HCT116 (cell line): ENCODE data around the gene TDO2. TPM values are rescaled to one million over a fixed set of nuclear protein-coding genes. Genes with fewer than 3 reads are reported as not detected.

ENCODE experiments used
- ATAC-seq: fragments of 200-7000 bp; cut with Tn5 transposase; 2 replicates; pipeline ENCODE4 v1.9.1; 2020; ENCODE audit warnings: mild to moderate bottlenecking, moderate library complexity
- BruUV-seq: library from RNA; stranded (reverse); fragments of 400-500 nt; replicated peaks from 2 replicates; lab custom pipeline; 2021; lab: Mats Ljungman, UMichigan
- CTCF ChIA-PET: fragments of 300-600 bp; sonication (Branson Sonifier 250); formaldehyde crosslinking; loops from one replicate; lab custom pipeline; 2021; ENCODE audit warnings: antibody characterized with exemption; lab: Charles Lee
- POLR2A ChIA-PET: fragments of 300-600, 350-600 bp; sonication (Branson Sonifier 250); formaldehyde crosslinking; loops from one replicate; lab custom pipeline; 2021; ENCODE audit warnings: antibody characterized with exemption; lab: Charles Lee
- RAD21 ChIA-PET, 2 experiments: fragments of 300-600 bp; sonication (Branson Sonifier 250); formaldehyde crosslinking; loops; one replicate each; lab custom pipeline; 2023; ENCODE audit warnings: low total read pairs in 2 of 2; ENCODE audit not compliant: uncharacterized antibody in 2 of 2, unreplicated experiment in 2 of 2, low non-redundant PET in 1 of 2; lab: Charles Lee
- DNase-seq: peaks from one replicate; pipeline ENCODE4 v3.0.0-alpha.2; 2010; ENCODE audit warnings: low read depth, low spot score
- H2AFZ ChIP-seq: fragments of 200-600 bp; shearing (Covaris generic), sonication (generic); 2 replicates; pipeline ENCODE4 v1.6.1; 2017; ENCODE audit warnings: low read depth, mixed run types, mixed read lengths, antibody characterized with exemption, low read length; ENCODE audit not compliant: poor library complexity, severe bottlenecking
- H3K27ac ChIP-seq: 2 replicates; pipeline ENCODE4 v1.5.1; 2012; ENCODE audit warnings: low read depth, low read length
- H3K27me3 ChIP-seq: fragments of 200-600 bp; sonication (generic); 2 replicates; pipeline ENCODE4 v1.6.1; 2016; ENCODE audit warnings: mixed run types, low read length, mixed read lengths; ENCODE audit not compliant: insufficient read depth
- H3K36me3 ChIP-seq, 2 experiments: fragments of 200-500 bp in 1 of 2; fragments of 200-600 bp in 1 of 2; sonication (Bioruptor generic) in 1 of 2; sonication (generic) in 1 of 2; 2 replicates each; pipeline versions ENCODE4 v1.5.1 to v1.6.1; 2014 to 2016; ENCODE audit warnings: low read length in 2 of 2, inconsistent platforms in 1 of 2, mixed read lengths in 1 of 2, mixed run types in 1 of 2; ENCODE audit not compliant: insufficient read depth in 2 of 2, control insufficient read depth in 1 of 2
- H3K4me1 ChIP-seq, 2 experiments: fragments of 200-600 bp in 1 of 2; sonication (generic) in 1 of 2; 2 replicates each; pipeline versions ENCODE4 v1.5.1 to v1.6.1; 2012 to 2017; ENCODE audit warnings: low read length in 2 of 2, inconsistent platforms in 1 of 2, mild to moderate bottlenecking in 1 of 2, mixed read lengths in 1 of 2, mixed run types in 1 of 2, moderate library complexity in 1 of 2; ENCODE audit not compliant: insufficient read depth in 2 of 2, control insufficient read depth in 1 of 2
- H3K4me2 ChIP-seq: fragments of 200-600 bp; sonication (generic); 2 replicates; pipeline ENCODE4 v1.6.1; 2017; ENCODE audit warnings: mixed run types, low read length, mixed read lengths
- H3K4me3 ChIP-seq, 2 experiments: fragments of 200-600 bp in 1 of 2; sonication (generic) in 1 of 2; replicated peaks in 1 of 2; 2 replicates each; pipeline ENCODE4 v1.5.1; 2011 to 2016; ENCODE audit warnings: low read length in 2 of 2, control low read depth in 1 of 2, low read depth in 1 of 2, mild to moderate bottlenecking in 1 of 2, mixed read lengths in 1 of 2, mixed run types in 1 of 2
- H3K79me2 ChIP-seq: fragments of 200-600 bp; sonication (generic); 2 replicates; pipeline ENCODE4 v1.6.1; 2017; ENCODE audit warnings: mild to moderate bottlenecking, mixed run types, low read length, moderate library complexity, mixed read lengths; ENCODE audit not compliant: insufficient read depth
- H3K9ac ChIP-seq: fragments of 200-600 bp; sonication (generic); 2 replicates; pipeline ENCODE4 v1.6.1; 2016; ENCODE audit warnings: low read length, mixed read lengths
- H3K9me2 ChIP-seq: fragments of 200-600 bp; sonication (generic), shearing (Covaris generic); 2 replicates; pipeline ENCODE4 v1.6.1; 2017; ENCODE audit warnings: mixed run types, mild to moderate bottlenecking, moderate library complexity; ENCODE audit not compliant: insufficient read depth
- H3K9me3 ChIP-seq, 2 experiments: fragments of 200-500 bp in 1 of 2; fragments of 200-600 bp in 1 of 2; sonication (Bioruptor generic) in 1 of 2; sonication (generic) in 1 of 2; 2 replicates each; pipeline ENCODE4 v1.6.1; 2014 to 2017; ENCODE audit warnings: low read length in 2 of 2, mixed read lengths in 2 of 2, inconsistent platforms in 1 of 2, low read depth in 1 of 2, mild to moderate bottlenecking in 1 of 2, mixed run types in 1 of 2, moderate library complexity in 1 of 2; ENCODE audit not compliant: control insufficient read depth in 1 of 2, insufficient read depth in 1 of 2
- H4K20me1 ChIP-seq: fragments of 200-600 bp; sonication (generic), shearing (Covaris generic); 2 replicates; pipeline ENCODE4 v1.6.1; 2017; ENCODE audit warnings: mixed run types, mild to moderate bottlenecking, moderate library complexity; ENCODE audit not compliant: insufficient read depth
- ATF3 ChIP-seq: IDR thresholded peaks from 2 replicates; pipeline ENCODE4 v1.6.1; 2012
- EGR1 ChIP-seq: IDR thresholded peaks from 2 replicates; pipeline ENCODE4 v1.6.1; 2012; ENCODE audit warnings: low read depth
- ELF1 ChIP-seq: IDR thresholded peaks from 2 replicates; pipeline ENCODE4 v1.6.1; 2012; ENCODE audit warnings: low read depth, borderline replicate concordance
- EZH2 ChIP-seq: fragments of 200-600 bp; sonication (generic); IDR thresholded peaks from 2 replicates; pipeline ENCODE4 v1.6.1; 2017; ENCODE audit warnings: antibody characterized with exemption, mixed run types
- EZH2phosphoT487 ChIP-seq: fragments of 200-600 bp; IDR thresholded peaks from 2 replicates; pipeline ENCODE4 v1.6.1; 2018; ENCODE audit warnings: antibody characterized with exemption, borderline replicate concordance
- POLR2A ChIP-seq: IDR thresholded peaks from 2 replicates; pipeline ENCODE4 v1.7.0; 2011; ENCODE audit warnings: borderline replicate concordance; ENCODE audit not compliant: insufficient read depth, insufficient read length; ENCODE audit errors: extremely low read depth
- RAD21 ChIP-seq: IDR thresholded peaks from 2 replicates; pipeline ENCODE4 v1.6.1; 2012; ENCODE audit warnings: low read depth, mild to moderate bottlenecking
- SRF ChIP-seq: IDR thresholded peaks from 2 replicates; pipeline ENCODE4 v1.6.1; 2012; ENCODE audit warnings: low read depth
- YY1 ChIP-seq: IDR thresholded peaks from 2 replicates; pipeline ENCODE4 v1.6.1; 2011; ENCODE audit warnings: low read length, low read depth, moderate library complexity, mild to moderate bottlenecking; ENCODE audit not compliant: insufficient replicate concordance; ENCODE audit errors: extremely low read depth
- ZFX ChIP-seq: fragments of 450-650 bp; IDR thresholded peaks from 2 replicates; pipeline ENCODE4 v1.6.1; 2017
- intact Hi-C: fragments of 100-400 bp; cut with micrococcal nuclease; formaldehyde crosslinking; loops from 2 replicates; pipeline ENCODE4 v1.10.0; 2022
- total RNA-seq: library from RNA; stranded (reverse); gene quantifications from one replicate; pipeline ENCODE4 v1.2.1, GENCODE V29; 2021; ENCODE audit not compliant: unreplicated experiment
- TF ChIP-seq, protein P1 (sequence below), 3 experiments: fragments of 200-600 bp in 1 of 3; sonication (generic) in 1 of 3; IDR thresholded peaks in 2 of 3; conservative IDR thresholded peaks in 1 of 3; 2 replicates each; pipeline ENCODE4 v1.5.1; 2012 to 2017; ENCODE audit warnings: low read depth in 2 of 3, low read length in 2 of 3, antibody characterized with exemption in 1 of 3, borderline replicate concordance in 1 of 3, control low read depth in 1 of 3, mild to moderate bottlenecking in 1 of 3, mixed read lengths in 1 of 3, mixed run types in 1 of 3, moderate library complexity in 1 of 3; ENCODE audit not compliant: insufficient read depth in 1 of 3

TDO2 gene
- total RNA-seq, 1 experiment from 2014 or later = 0.27 TPM

DNA sequence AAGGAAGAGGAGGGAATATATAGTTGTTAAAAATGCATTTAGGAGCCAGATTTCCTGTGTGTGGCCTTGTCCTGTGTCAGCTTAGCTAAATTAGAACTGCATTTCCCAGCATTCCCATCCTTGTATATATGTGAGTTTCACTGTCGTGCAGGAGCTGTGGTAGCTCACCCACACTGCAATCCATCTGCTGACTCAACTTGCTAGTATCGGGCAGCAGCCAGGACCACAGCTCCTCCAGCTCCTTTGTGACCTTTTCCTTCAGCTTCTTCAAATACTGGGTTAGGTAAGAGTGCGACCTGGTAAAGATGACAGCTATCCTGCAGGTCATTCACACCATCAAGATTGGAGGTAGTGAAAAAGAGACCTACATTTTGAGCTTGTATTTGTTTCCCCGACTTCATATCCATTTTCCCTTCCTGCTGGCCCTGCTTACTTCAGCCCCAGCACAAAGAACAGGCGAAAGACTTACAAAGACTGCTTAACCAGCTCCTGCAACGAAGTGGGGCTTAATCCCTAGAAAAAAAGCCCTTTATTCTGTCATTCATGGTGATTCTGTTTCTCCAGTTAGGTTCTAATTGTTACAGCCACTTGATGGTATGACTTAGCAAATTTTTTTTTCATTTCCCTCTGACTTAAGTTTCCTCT, 48.8 kb upstream of the TDO2 start:
- Histone ChIP-seq H3K4me1 (no peaks in the 10 kb centered on the region), H3K4me3 (no peak overlapping the region), H3K27me3 (no peaks in the 10 kb centered on the region), H3K36me3 (no peaks in the 10 kb centered on the region), H3K9me2 (no peaks in the 10 kb centered on the region), H3K79me2 (no peaks in the 10 kb centered on the region), H4K20me1 (no peaks in the 10 kb centered on the region), H3K4me2 (no peak overlapping the region), H3K9ac (no peak overlapping the region), H3K9me3 (no peaks in the 10 kb centered on the region), H3K27ac (no peak overlapping the region), H2AFZ (no peak overlapping the region)
- TF ChIP-seq SRF (no peak), ELF1 (no peak)
- TF ChIP-seq, protein P1, sequence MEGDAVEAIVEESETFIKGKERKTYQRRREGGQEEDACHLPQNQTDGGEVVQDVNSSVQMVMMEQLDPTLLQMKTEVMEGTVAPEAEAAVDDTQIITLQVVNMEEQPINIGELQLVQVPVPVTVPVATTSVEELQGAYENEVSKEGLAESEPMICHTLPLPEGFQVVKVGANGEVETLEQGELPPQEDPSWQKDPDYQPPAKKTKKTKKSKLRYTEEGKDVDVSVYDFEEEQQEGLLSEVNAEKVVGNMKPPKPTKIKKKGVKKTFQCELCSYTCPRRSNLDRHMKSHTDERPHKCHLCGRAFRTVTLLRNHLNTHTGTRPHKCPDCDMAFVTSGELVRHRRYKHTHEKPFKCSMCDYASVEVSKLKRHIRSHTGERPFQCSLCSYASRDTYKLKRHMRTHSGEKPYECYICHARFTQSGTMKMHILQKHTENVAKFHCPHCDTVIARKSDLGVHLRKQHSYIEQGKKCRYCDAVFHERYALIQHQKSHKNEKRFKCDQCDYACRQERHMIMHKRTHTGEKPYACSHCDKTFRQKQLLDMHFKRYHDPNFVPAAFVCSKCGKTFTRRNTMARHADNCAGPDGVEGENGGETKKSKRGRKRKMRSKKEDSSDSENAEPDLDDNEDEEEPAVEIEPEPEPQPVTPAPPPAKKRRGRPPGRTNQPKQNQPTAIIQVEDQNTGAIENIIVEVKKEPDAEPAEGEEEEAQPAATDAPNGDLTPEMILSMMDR (IDR thresholded peaks at IDR 0.05 in 2 of 3, conservative IDR thresholded peaks at IDR 0.05 in 1 of 3; ENCODE audit: borderline replicate concordance in 1 of 3, insufficient read depth in 1 of 3, low read depth in 2 of 3, low read length in 2 of 3) = no peak
- intact Hi-C loops = no loop called here
- ChIA-PET RAD21 (no interaction called here), POLR2A (no interaction called here), CTCF (no interaction called here)
- no peak for ATAC-seq
- no peak for DNase-seq
- no TSS peak for BruUV-seq

- RAD21 ChIA-PET = no interaction called here
- no peak overlapping the region for H3K9ac ChIP-seq
These were observed 47.6 kb upstream of the TDO2 start for GRCh38 chr4:155855897-155856296.

More at GRCh38 chr4:155855897-155856296, 47.6 kb upstream of the TDO2 start:
- ChIA-PET CTCF (no interaction called here), POLR2A (no interaction called here)
- Histone ChIP-seq H3K79me2 (no peaks in the 10 kb centered on the region), H3K27ac (no peak overlapping the region), H3K9me3 (no peaks in the 10 kb centered on the region), H3K4me3 (no peak overlapping the region), H2AFZ (no peak overlapping the region), H4K20me1 (no peaks in the 10 kb centered on the region), H3K4me1 (no peaks in the 10 kb centered on the region), H3K9me2 (no peaks in the 10 kb centered on the region), H3K27me3 (no peaks in the 10 kb centered on the region), H3K36me3 (no peaks in the 10 kb centered on the region), H3K4me2 (no peak overlapping the region)
- TF ChIP-seq RAD21 (no peak), EGR1 (no peak), ATF3 (no peak), EZH2phosphoT487 (no peak), POLR2A (no peak), ZFX (no peak), YY1 (no peak), EZH2 (no peak)
- TF ChIP-seq, protein P1 (IDR thresholded peaks at IDR 0.05 in 2 of 3, conservative IDR thresholded peaks at IDR 0.05 in 1 of 3; ENCODE audit: borderline replicate concordance in 1 of 3, insufficient read depth in 1 of 3, low read depth in 2 of 3, low read length in 2 of 3) = no peak
- BruUV-seq = no TSS peak
- DNase-seq = no peak
- no peak for ATAC-seq
- intact Hi-C loops = no loop called here
